AG09309 (cell line): ENCODE results near the gene SSTR4.
"Not testable (repeated sequence)": the region's sequence is repeated elsewhere in the genome, so short reads cannot be mapped to it uniquely, and the experiment has no call there.

Source experiments
- DNase-seq: peaks from one replicate; pipeline ENCODE4 v3.0.0-alpha.2; 2010; ENCODE audit warnings: low read depth
- H3K4me3 ChIP-seq: 2 replicates; pipeline ENCODE4 v1.5.1; 2011; ENCODE audit warnings: mild to moderate bottlenecking, low read depth, low read length, moderate library complexity; ENCODE audit not compliant: control insufficient read depth
- CTCF ChIP-seq: IDR thresholded peaks from 2 replicates; pipeline ENCODE4 v1.5.1; 2011; ENCODE audit warnings: mild to moderate bottlenecking, low read depth, low read length, inconsistent platforms; ENCODE audit not compliant: insufficient read depth, control insufficient read depth; ENCODE audit errors: missing control alignments

SSTR4 gene

GRCh38 chr20:23022849-23023248, 12.3 kb upstream of the SSTR4 start:
- H3K4me3 ChIP-seq, result no peak overlapping the region
- TF ChIP-seq CTCF, result no peak
- no peak for DNase-seq

GRCh38 chr20:23023621-23024177, 11.4 kb upstream of the SSTR4 start:
- no peak for DNase-seq
- no peak overlapping the region for H3K4me3 ChIP-seq
- TF ChIP-seq CTCF, result no peak

GRCh38 chr20:23024701-23025100, 10.4 kb upstream of the SSTR4 start:
- no peak for DNase-seq
- TF ChIP-seq CTCF, result no peak
- H3K4me3 ChIP-seq, result no peak overlapping the region

- H3K4me3 ChIP-seq, DNase-seq: not testable (repeated sequence)
These were observed 9.6 kb upstream of the SSTR4 start for GRCh38 chr20:23025503-23025902.

- no peak for TF ChIP-seq CTCF
- H3K4me3 ChIP-seq, result no peak overlapping the region
- DNase-seq, result no peak
These were observed 7.4 kb upstream of the SSTR4 start for GRCh38 chr20:23027721-23028120.

- DNase-seq, result no peak
- no peak for TF ChIP-seq CTCF
- H3K4me3 ChIP-seq, result no peak overlapping the region
These were observed 6.7 kb upstream of the SSTR4 start for GRCh38 chr20:23028392-23028791.

GRCh38 chr20:23029324-23029723, 5.8 kb upstream of the SSTR4 start:
- no peak for DNase-seq
- no peak for TF ChIP-seq CTCF
- H3K4me3 ChIP-seq, result no peak overlapping the region
